HUDEP-2 (cell line): ENCODE results near the gene SLC7A6.

Source experiments
- DNase-seq, 76 experiments: peaks; one replicate each; lab custom pipeline; 2025; ENCODE audit not compliant: unreplicated experiment in 76 of 76; lab: John Stamatoyannopoulos, UW

The SLC7A6 gene

DNA sequence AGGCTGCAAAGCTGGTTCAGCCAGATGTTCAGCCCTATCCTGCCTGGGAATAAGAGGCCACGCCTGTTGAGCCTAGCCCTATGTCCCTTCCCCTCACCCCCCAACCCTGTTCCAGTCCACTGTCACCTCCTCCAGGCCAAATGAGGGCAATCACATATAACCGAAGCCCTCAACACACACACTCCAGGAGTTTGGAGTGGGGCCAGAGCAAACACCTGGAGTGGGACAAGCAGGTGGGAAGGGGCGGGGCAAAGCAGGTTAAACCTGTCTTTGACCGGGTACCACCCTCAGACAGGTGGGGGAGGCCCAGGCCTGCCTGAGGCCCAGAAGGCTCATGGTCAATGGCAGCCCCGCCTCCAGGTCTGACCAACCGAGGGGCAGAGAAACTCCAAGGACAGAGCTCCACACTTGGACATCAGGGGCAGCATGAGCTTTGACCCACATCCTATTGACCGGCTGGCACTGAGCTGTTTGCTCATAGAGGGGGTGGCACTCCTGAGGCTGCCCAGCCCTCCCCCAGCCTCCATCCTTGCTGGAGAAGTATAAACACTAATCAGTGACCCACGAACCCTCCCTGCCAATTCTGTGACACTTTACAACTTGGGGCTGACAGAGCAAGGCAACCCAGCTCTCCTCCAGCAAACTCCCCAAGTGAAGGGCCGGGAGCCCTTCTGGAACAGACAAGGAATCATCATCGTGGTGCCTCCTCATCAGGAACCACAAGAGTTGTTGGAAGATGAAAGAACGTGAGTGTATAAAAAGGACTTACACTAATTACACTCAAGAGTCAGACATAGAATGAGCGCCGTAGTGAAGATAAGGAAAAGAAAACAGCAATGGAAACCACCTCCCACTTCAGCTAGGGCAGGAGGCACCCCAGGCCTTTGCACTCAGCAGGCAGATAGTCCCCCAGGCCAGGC is 29.9 kb upstream of the SLC7A6 start:
- no peak for DNase-seq

DNA sequence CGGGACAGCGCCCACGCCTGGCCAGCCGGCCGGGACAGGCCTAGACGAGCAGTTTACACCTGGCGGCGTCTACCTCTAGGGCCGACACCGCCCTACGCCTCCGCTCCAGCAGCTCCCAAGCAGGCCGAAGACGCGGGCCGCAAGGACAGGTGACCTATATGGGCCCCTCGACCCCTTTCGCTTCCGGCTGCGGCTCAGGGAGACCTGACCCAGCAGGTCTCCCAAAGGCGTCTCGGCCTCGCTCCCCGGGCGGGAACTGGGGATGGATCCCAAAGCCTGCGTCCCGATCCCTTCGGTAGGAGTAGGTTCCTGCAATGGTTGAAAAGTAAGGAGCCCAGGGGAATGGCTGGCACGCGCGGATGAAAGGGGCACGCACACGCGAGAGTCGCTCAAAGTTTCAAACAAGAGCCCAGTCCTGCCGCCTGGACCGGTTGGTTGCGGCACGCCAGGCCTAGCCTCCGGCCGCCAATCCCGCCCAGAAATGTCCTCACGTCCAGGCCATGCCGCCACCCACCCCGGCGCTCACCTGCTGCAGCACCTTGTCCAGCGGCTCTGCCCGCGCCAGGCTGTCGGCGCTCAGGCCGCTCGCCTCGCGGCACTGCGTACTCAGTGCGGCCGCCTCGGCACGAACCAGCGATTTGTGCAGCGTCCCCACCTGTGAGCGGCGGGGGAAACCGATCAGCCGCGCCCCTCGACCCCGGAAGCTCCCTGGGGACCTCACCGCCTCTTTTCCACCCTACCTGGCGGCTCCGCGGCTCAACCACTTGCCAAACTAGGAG is 29.0 kb upstream of the SLC7A6 start:
- no peak for DNase-seq

DNA sequence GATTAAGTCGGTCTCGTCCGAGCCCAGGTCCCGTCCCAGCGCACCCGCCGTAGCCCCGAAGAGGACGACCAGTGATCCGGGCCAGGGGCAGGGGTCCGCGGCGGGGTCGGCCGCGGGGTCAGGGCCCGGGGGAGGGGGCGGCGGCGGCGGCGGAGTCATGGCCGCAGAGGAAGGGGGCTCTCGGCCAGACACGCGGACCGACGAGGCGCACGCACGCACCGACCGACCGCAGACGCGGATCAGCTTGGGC is 28.5 kb upstream of the SLC7A6 start, which contains the start of gene ESRP2:
TSS of gene ESRP2 (minus strand) at position 241 of the 250 bp plus-strand sequence. CDS start at position 159, 82 bp downstream.
- no peak for DNase-seq

DNA sequence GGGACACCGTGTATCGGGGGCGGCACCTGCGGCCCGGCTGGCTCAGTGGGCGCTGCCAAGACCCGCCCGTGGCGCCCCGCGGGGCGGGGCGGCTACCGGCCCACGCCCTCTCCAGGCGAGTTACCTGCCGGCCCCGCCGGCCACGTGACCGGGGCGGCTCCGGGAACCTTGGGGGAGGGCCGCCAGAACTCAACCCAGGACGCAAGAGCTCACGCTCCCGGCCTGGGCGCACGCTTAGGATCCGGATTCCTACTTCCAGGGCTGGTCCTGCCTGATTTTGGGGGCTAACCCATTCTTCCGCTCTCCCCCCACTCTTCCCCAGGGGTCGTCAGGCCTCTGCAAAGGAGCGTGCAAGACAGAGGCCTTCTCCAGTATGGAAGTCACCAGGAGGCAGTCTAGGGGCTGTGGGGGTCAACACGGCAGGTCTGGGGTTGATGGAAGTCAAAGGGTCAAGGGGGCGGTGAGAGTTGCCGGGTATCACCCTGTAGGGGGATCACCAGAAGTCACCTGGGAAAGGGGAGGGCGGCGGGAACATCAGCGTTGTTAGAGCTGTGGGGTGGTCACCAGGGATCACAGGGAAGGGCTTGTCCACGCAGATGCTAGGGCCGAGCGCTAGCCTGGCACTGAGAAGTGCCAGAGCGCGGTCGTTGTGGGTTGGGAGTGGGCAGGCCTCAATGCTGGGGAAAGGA is 28.0 kb upstream of the SLC7A6 start:
- peak in 15 of 76 experiments; percentile 11 to 48 (median 26) for DNase-seq

DNA sequence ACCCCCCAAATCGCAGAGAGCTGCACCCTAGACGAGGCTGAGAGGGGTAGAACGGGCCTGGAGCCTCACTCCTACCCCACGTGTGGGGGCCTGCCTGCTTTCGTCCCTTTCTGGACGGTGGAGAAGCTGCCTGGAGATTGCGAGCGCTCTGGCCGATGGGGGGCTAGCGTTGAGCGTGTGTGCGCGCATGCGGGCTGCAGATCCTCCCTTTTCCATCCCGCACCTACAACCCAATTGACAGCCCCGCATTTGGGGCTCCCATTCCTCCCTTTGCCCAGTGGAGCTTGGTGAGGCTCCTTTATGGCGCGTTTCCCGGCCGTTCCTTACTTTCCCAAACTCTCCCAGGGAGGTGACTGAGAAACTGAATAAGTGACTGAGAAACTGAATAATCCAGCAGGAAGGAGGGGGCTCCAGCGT is 27.5 kb upstream of the SLC7A6 start:
- no peak for DNase-seq

DNA sequence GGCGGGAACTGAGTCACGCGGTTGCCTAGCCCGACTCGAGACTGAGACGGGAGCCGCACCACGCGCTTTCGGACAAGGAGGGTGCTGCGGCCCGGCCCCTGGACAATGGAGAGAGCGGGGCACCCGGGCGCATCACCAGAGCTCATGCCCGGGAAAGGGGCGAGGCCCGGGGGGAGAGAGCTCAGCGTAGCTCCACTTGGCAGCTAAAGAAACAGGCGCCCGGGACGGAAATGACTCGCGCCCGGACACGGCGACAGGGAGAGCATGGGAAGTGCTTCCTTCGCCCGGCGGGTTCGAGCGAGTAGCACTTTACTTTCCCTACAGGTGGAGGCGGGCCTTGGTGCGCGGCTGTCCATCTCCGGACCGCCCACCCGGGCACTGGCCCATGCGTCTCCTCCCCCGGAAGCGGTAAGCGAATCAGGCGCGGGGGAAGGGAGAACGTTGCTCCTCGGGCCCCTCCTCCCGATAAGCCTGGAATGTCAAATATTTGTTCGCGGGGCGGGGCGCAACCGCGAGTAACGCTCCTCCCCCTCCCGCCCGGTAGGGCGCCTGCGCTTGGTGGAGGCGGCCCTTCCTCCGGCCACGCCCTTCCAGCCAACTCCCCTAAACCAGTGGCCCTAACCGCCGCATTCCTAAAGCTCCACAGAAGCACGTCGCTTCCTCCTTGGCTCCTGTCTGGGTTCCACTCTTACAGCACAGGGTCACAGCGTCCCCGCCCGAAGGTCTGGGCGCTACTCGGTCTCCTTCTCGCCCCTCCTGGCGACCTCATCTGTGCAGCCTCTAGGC is 26.9 kb upstream of the SLC7A6 start:
- peak; percentile 82 to 99 (median 97) for DNase-seq

DNA sequence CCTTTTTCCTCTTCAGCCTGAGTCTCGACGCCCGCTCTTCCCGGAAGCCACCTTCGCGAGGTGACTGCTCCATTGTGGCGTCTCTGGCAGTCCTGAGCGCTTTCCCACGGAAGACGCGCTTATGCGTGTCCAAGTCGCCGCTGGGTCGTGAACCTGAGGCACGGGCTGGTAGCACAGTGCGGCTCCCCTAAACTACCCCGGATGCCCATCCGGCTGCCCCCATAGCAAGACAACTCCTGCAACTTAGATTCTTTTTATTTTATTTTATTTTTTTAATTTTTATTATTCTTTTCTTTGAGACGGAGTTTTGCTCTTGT is 26.3 kb upstream of the SLC7A6 start:
- no peak for DNase-seq

DNA sequence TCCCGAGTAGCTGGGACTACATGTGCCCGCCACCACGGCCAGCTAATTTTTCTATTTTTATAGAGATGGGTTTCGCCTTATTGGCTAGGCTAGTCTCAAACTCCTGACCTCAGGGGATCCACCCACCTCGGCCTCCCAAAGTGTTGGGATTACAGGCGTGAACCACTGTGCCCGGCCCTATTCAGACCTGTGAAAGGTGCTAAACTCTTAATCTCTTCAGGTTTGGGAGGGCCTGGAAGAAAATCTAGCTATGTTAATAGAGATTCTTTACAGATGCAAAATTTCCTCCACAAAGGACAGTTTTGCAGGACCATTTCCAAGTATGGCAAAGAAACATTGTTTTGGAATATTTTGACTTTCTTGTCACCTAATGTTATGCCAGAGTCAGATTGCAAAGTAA is 22.2 kb upstream of the SLC7A6 start:
- no peak for DNase-seq

DNA sequence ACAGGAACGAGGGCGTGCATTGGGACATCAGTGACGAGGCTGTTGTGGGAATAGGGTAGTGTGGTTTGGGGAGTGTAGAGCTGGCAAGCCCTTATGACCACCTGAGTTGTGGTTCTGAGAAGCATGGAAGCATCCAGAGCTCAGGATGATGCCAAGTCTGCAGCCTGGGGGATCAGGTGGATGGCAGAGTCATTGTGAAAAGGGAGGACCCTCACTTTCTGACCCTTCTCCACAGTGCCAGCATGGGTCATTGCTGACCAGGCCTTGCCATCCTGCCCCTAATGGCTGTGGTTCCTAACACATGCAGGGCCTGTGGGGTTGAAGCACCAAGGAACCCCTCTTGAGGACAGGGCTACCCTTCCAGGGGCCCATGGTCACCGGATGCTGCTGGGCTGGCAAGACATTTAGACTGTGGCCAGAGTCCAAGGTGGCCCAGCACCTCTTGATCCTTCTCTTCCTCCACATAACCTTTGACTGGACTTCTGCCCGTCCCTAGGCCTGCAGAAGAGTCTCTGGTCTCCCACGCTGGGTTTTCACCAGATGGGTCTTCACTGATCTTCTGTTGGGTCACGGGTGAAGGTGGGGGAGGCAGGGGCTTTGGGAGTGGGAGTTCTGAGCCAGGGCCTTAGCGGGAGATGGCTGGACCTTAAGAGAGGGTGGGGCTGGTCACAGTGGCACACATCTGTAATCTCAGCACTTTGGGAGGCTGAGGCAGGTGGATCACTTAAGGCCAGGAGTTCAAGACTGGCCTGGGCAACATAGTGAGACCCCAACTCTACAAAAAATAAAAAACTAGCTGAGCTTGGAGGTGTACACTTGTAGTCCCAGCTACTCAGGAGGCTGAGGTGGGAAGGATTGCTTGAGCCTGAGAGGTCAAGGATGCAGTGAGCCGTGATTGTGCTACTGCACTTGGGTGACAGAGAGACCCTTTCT is 21.1 kb upstream of the SLC7A6 start:
- DNase-seq: no peak

DNA sequence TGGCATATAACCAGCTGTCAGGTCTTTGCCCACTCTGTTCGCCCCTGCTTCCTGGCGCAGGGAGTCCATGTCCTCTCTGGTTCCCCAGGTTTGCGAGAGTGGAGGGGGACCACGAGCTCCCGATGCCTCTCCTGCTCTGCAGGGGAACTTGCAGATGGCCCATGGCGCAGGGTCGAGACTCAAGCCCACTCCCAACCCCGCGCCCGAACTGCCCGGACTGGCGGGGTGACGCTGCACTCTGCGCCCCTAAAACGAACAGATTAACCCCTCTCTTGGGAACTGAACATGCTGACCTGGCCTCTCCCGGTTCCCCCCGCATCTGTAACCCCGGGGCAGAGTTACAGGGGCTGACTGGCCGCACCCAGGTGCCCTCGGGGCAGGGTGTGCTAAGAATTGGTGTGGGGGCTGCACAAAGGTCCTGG is 19.8 kb upstream of the SLC7A6 start:
- no peak for DNase-seq

DNA sequence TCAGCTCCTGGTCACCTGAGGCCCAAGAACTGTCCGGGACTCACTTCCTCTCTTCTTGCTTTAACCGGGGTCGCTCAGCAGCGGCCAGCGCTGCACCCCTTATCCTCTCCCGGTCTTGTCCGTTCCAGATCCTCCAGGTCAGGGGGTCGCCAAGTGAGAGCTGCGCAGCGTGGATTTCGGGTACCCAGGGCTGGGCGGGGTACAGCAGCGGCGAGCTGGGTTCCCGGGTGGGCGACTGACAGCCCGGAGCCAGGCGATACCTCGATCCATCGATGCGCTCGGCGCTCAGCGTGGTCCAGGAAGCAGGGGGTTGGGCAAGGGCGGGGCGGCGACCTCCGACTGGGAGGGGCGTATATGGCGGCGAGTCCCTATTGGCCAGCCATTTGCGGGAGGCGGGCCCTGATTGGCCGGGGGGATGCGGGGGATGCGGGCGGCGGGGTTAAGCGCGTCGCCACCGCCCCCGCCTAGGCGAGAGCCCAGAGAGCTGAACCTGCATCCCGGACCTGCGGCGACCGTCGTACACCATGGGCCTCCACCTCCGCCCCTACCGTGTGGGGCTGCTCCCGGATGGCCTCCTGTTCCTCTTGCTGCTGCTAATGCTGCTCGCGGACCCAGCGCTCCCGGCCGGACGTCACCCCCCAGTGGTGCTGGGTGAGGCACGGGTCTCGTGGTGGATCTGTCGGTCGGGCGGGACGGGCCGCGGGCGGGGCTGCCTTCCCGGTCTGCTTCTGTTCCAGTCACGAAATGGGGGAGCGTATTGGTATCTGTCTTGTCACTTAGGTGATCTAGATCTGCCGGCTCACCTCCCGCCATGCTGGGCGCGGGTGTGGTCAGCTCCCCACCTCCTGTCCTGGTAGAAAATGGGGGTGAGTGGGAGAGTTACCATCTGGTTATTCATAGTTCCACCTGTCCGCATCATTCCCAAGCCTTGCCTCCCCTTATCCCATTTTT is 19.1 kb upstream of the SLC7A6 start, which contains the start of gene PLA2G15:
TSS of gene PLA2G15 (plus strand) at position 471 of the 951 bp plus-strand sequence. CDS start at position 525, 54 bp downstream.
- DNase-seq: peak in 74 of 76 experiments; percentile 43 to 96 (median 90)

DNA sequence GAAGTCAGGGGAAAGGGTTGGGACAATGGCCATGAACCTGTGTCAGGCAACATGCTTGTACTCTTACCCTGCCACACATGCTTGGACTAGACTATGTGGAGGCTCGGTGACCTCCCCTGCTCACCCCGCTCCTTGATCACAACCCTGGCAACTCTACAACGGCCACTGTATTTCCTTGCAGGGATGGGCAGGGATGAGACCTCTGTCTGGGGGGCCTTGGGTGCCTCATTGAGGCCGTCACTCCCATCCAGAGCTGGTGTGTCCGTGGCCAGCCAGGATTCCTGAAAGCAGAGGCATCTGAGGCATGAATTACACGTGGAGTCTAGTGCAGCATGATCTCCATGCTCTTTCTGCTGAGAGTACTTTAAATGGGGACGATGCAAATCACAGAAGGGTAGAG is 18.2 kb upstream of the SLC7A6 start:
- no peak for DNase-seq

DNA sequence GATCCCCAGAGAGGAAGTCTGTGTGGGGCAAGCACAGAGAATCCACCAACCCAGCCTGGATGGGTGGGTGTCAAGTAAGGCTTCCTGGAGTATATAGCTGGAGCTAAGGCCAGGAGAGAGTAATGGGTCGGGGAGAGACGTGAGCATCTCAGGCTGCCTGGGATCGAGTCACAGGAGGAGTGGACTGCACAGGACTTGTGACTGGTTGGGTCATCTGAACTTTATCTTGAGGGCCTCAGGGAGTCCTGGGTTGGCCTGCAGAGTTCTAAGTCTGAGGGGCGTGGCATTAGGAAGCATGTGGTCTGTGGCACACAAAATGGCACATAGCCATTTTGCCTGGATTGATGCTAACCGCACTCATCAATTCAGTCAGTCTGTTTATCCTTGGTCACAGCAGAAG is 17.7 kb upstream of the SLC7A6 start:
- peak in 34 of 76 experiments; percentile 13 to 73 (median 35) for DNase-seq

DNA sequence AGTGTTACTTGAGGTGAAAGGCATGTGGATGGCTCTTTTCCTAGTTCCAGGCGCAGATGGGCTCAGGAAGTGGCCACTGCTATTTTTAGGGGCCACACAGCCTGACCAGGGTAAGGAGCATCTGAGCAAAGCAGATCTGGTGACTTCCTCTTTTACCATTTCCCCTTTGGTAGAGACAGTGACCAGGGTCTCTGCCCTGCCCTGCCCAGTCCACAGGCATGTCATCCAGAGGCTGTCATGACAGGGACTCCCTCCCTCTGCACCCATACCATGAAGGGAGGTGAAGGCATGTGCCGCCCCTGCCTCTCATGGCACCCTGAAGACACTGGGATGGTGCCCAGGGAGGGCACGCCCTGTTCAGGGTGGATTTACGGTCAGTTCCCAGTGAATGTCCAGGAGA is 16.9 kb upstream of the SLC7A6 start:
- no peak for DNase-seq

DNA sequence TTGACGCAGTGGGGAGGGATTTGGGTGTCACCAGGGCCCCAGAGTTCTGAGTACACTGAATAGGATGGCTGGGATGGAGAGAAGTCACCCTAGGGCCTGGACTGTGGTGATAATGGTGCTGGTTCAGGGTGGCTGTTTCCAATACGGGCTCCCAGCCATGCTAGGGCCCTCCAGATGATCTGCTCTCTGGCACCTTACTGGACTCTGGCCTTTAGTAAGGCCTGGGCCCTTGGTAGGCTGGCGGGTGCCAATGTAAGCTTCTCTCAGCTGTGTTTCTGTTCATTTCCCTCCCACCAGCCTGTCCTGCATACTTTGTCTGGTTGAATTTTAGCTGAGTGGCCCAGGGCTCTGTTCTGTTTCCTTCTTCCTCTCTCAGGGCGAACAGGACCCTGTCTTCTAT is 16.4 kb upstream of the SLC7A6 start:
- DNase-seq: no peak

DNA sequence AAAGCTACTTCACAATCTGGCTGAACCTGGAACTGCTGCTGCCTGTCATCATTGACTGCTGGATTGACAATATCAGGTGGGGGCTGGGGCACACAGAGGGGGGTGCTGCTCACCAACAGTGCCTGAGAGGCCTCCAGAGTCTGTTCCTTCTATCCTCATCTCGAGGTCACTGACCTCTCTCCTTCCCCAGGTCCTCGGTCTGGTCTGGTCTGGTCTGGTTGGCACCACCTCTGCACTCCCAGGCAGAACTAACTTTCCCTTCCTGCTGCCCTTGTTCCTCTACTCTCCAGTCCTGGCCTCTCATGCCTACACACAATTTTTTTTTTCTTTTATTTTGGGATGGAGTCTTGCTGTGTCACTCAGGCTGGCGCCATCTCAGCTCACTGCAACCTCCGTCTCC is 15.0 kb upstream of the SLC7A6 start:
- DNase-seq: no peak

DNA sequence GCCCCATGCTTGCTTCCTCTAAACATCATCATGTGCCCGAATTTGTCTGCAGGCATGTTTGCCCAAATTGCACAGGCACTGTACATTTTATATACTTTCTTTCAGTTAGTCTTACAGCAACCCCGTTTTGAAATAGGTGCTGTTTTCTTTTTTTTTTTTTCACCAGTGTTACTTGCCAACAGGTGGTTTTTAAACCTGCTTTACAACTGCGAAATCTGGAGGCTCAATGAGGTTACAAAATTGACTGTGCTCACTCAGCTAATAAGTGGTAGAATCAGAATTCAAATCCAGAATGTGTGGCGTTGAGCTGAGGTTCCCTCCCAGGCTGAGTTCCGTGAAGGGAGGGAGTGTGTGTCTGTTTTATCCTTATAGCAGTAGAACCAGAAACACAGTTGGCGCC is 13.4 kb upstream of the SLC7A6 start:
- no peak for DNase-seq

DNA sequence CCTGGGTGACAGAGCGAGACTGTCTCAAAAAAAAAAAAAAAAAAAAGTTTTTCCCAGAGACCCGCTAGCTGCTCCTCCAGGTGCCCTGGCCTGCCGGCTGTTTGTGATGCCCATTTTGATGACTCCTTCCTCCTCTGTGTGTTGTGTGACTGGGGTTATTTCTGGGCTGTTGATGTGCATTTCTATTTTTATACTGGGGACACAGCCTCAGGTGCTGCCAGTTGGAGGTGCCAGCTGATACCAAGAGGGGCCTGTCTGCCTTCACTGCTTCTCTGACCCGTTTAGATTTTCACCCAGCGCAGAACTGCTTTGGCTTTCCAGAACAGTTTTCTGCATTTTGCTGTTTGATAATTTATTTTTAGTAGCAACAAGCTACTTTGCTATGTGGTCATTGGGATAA is 12.5 kb upstream of the SLC7A6 start:
- no peak for DNase-seq
